Trophoblast cell (in vitro differentiated cells and primary cell): Measurements from ENCODE around the gene CELA1.

Source experiments
- DNase-seq, 2 donors: peaks; one replicate each; pipeline ENCODE4 v3.0.0-alpha.2; 2016
- H2AFZ ChIP-seq: 2 replicates; pipeline ENCODE4 v1.6.1; 2013; ENCODE audit warnings: low read length, moderate library complexity, mild to moderate bottlenecking; ENCODE audit not compliant: insufficient read depth, poor library complexity
- H2AK5ac ChIP-seq: 2 replicates; pipeline ENCODE4 v1.6.1; 2013; ENCODE audit warnings: mild to moderate bottlenecking, low read length
- H2BK120ac ChIP-seq: 2 replicates; pipeline ENCODE4 v1.6.1; 2013; ENCODE audit warnings: low read length, mild to moderate bottlenecking, moderate library complexity; ENCODE audit not compliant: insufficient read depth, poor library complexity
- H2BK12ac ChIP-seq: 2 replicates; pipeline ENCODE4 v1.6.1; 2013; ENCODE audit warnings: mild to moderate bottlenecking, low read length, moderate library complexity
- H2BK5ac ChIP-seq: 2 replicates; pipeline ENCODE4 v1.6.1; 2013; ENCODE audit warnings: low read length, low read depth, moderate library complexity, mild to moderate bottlenecking; ENCODE audit not compliant: poor library complexity
- H3K14ac ChIP-seq: 2 replicates; pipeline ENCODE4 v1.6.1; 2013; ENCODE audit warnings: mild to moderate bottlenecking, low read length
- H3K18ac ChIP-seq: 2 replicates; pipeline ENCODE4 v1.6.1; 2013; ENCODE audit warnings: mild to moderate bottlenecking, low read length
- H3K23ac ChIP-seq: 2 replicates; pipeline ENCODE4 v1.6.1; 2013; ENCODE audit warnings: low read length
- H3K27ac ChIP-seq: 2 replicates; pipeline ENCODE4 v1.5.1; 2013; ENCODE audit warnings: low read depth, mild to moderate bottlenecking, inconsistent platforms, low read length, moderate library complexity
- H3K27me3 ChIP-seq: 2 replicates; pipeline ENCODE4 v1.6.1; 2013; ENCODE audit warnings: inconsistent platforms, mild to moderate bottlenecking, low read length, moderate library complexity; ENCODE audit not compliant: insufficient read depth
- H3K36me3 ChIP-seq, 2 experiments: 1 replicate in 1 of 2; 2 replicates in 1 of 2; pipeline ENCODE4 v1.6.1; 2013; ENCODE audit warnings: low read length in 2 of 2, mild to moderate bottlenecking in 2 of 2, moderate library complexity in 1 of 2; ENCODE audit not compliant: insufficient read depth in 2 of 2, control insufficient read depth in 1 of 2
- H3K4ac ChIP-seq: 2 replicates; pipeline ENCODE4 v1.6.1; 2013; ENCODE audit warnings: low read depth, mild to moderate bottlenecking, low read length, moderate library complexity
- H3K4me1 ChIP-seq, 2 experiments: 1 replicate in 1 of 2; 2 replicates in 1 of 2; pipeline ENCODE4 v1.6.1; 2013; ENCODE audit warnings: low read length in 2 of 2, mild to moderate bottlenecking in 2 of 2, moderate library complexity in 1 of 2; ENCODE audit not compliant: insufficient read depth in 2 of 2, control insufficient read depth in 1 of 2
- H3K4me2 ChIP-seq: 2 replicates; pipeline ENCODE4 v1.6.1; 2013; ENCODE audit warnings: inconsistent platforms, mild to moderate bottlenecking, low read length, moderate library complexity
- H3K4me3 ChIP-seq: 2 replicates; pipeline ENCODE4 v1.5.1; 2013; ENCODE audit warnings: mild to moderate bottlenecking, low read depth, low read length, inconsistent platforms
- H3K79me1 ChIP-seq: one replicate; pipeline ENCODE4 v1.6.1; 2013; ENCODE audit warnings: low read length
- H3K79me2 ChIP-seq: 2 replicates; pipeline ENCODE4 v1.6.1; 2013; ENCODE audit warnings: low read length, mild to moderate bottlenecking; ENCODE audit not compliant: control insufficient read depth, insufficient read depth, poor library complexity
- H3K9ac ChIP-seq: 2 replicates; pipeline ENCODE4 v1.6.1; 2013; ENCODE audit warnings: mild to moderate bottlenecking, low read length
- H3K9me3 ChIP-seq: 2 replicates; pipeline ENCODE4 v1.6.1; 2013; ENCODE audit warnings: low read depth, mild to moderate bottlenecking, control low read depth, inconsistent platforms, low read length; ENCODE audit not compliant: insufficient read depth
- H4K12ac ChIP-seq: 2 replicates; pipeline ENCODE4 v1.6.1; 2013; ENCODE audit warnings: low read depth, mild to moderate bottlenecking, low read length, moderate library complexity
- H4K8ac ChIP-seq: 2 replicates; pipeline ENCODE4 v1.6.1; 2013; ENCODE audit warnings: low read depth, mild to moderate bottlenecking, low read length, moderate library complexity
- H4K91ac ChIP-seq: one replicate; pipeline ENCODE4 v1.6.1; 2013; ENCODE audit warnings: low read depth, mild to moderate bottlenecking, low read length, moderate library complexity
- WGBS: extraction: QIAGEN DNeasy Blood & Tissue Kit; methylation state at CpG from one replicate; pipeline ENCODE4 v1.1.7; 2013; ENCODE audit warnings: missing lambda C conversion rate; ENCODE audit not compliant: insufficient read length, insufficient coverage; ENCODE audit errors: extremely low coverage; 5-methylcytosine and 5-hydroxymethylcytosine counted together

Gene CELA1

DNA sequence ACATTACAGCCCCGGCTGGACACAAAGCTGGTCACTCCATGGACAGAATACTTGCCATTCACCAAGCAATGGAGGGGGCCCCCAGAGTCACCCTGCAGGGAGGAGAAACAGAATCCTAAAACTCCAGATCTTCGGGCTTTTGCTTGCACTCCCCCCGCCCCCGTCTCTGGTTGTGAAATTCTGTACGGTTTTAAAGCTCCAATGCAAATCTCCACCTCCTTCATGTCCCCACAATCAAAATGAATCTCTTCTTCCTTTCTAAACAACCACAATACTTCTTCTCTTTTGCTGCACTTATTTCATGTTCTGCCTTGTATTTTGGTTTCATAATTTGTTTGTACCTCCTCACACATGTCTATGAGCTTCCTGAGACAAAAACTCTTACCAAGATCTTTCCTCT lies 16.7 kb downstream of the CELA1 start:
- H3K36me3 ChIP-seq: no peaks in the 10 kb centered on the region
- no peak overlapping the region for H2AFZ ChIP-seq
- H3K18ac ChIP-seq: no peak overlapping the region
- no peaks in the 10 kb centered on the region for H3K27me3 ChIP-seq
- no peak overlapping the region for H3K9ac ChIP-seq
- H4K12ac ChIP-seq: no peak overlapping the region
- no CpG with 5 or more reads among the region's 5 CpGs for WGBS
- H2BK12ac ChIP-seq: peak overlapping the region; percentile 43
- no peaks in the 10 kb centered on the region for H3K9me3 ChIP-seq
- H3K27ac ChIP-seq: no peak overlapping the region
- no peaks in the 10 kb centered on the region for H3K79me2 ChIP-seq
- no peak overlapping the region for H3K4me3 ChIP-seq
- H2BK5ac ChIP-seq: no peak overlapping the region
- H2BK120ac ChIP-seq: no peak overlapping the region
- H4K91ac ChIP-seq: peak overlapping the region; percentile 2
- no peak overlapping the region for H2AK5ac ChIP-seq
- H3K23ac ChIP-seq: no peak overlapping the region
- H4K8ac ChIP-seq: no peak overlapping the region
- peaks cover 8 to 11% of the 10 kb centered on the region in 2 experiments for H3K4me1 ChIP-seq
- no peak overlapping the region for H3K4me2 ChIP-seq
- DNase-seq: no peak
- H3K4ac ChIP-seq: no peak overlapping the region
- H3K14ac ChIP-seq: no peak overlapping the region
- H3K79me1 ChIP-seq: peaks cover 7% of the 10 kb centered on the region

DNA sequence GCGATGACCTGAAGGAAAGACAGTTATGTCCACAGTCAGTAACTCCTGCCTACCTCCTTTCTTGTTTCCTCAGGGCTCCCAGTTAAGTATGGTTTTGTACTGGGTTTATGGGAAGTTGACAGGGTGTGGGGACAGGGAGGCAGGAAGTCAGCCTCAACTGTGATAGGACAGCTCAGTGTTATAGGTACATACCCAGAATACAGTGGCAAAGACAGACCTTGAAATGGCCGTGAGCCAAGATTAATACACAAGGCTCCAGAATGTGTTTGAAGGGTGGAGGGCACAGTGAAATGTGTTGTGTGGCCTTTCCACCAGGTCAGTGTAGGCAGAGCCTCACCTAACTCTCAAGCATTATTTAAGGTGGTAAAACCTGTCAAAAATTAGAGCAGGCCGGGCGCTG lies 17.9 kb downstream of the CELA1 start:
- no peak overlapping the region for H3K14ac ChIP-seq
- no peak overlapping the region for H3K4me3 ChIP-seq
- no peaks in the 10 kb centered on the region for H3K79me2 ChIP-seq
- H3K18ac ChIP-seq: no peak overlapping the region
- no peak overlapping the region for H3K4me2 ChIP-seq
- no peak overlapping the region for H4K8ac ChIP-seq
- no peak overlapping the region for H2AK5ac ChIP-seq
- H3K27ac ChIP-seq: no peak overlapping the region
- H2BK12ac ChIP-seq: peak overlapping the region; percentile 68
- no peak overlapping the region for H2AFZ ChIP-seq
- H3K36me3 ChIP-seq: no peaks in the 10 kb centered on the region
- no peak overlapping the region for H2BK5ac ChIP-seq
- no peaks in the 10 kb centered on the region for H3K9me3 ChIP-seq
- no peak overlapping the region for H3K4ac ChIP-seq
- H3K9ac ChIP-seq: no peak overlapping the region
- no peaks in the 10 kb centered on the region for H3K27me3 ChIP-seq
- H2BK120ac ChIP-seq: no peak overlapping the region
- H4K12ac ChIP-seq: no peak overlapping the region
- H3K23ac ChIP-seq: no peak overlapping the region
- peaks cover 15% of the 10 kb centered on the region for H3K79me1 ChIP-seq
- peaks cover 13 to 19% of the 10 kb centered on the region in 2 experiments for H3K4me1 ChIP-seq
- WGBS: no CpG with 5 or more reads among the region's 4 CpGs
- no peak for DNase-seq
- H4K91ac ChIP-seq: no peak overlapping the region

DNA sequence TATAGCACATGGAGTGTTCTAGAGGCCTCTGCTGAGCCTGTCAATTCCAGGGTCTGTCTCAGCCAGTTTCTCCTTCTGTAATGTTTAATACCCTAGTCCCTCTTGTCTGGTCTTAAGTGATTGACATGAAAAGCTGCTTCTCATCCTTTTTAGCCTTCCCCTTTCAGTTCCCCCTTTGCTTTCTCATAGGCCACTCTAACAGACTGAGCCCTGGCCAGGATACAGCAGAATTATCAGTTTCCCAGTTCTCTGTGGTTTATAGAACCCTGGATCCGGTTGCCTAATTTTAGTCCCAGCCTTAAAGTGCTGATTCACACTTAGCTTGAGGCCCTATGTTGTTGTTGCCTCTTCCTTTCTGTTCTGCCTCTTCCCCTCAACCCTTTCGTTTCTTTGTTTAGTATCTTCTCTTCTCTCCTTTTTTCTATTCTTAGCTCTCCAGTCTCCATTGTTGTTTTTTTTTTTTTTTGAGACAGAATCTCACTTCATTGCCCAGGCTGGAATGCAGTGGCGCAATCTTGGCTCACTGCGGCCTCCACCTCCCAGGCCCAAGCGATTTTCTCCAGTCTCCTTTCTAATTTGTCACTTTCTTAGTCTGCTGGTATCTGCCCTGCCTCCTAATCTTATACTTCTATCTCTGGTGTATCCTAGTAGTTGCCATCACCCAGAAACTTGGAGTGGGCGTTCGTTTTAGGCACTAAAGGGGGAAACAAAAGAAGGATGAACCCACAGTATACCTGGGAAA lies 19.6 kb downstream of the CELA1 start:
- no peak overlapping the region for H2AK5ac ChIP-seq
- no peaks in the 10 kb centered on the region for H3K9me3 ChIP-seq
- no peak overlapping the region for H3K18ac ChIP-seq
- H2BK12ac ChIP-seq: peak overlapping the region; percentile 48
- no peaks in the 10 kb centered on the region for H3K27me3 ChIP-seq
- H3K36me3 ChIP-seq: no peaks in the 10 kb centered on the region
- no peak overlapping the region for H3K9ac ChIP-seq
- no peak overlapping the region for H3K4ac ChIP-seq
- H3K14ac ChIP-seq: peak overlapping the region; percentile 16
- peak overlapping the region; percentile 67 for H3K27ac ChIP-seq
- H2BK5ac ChIP-seq: peak overlapping the region; percentile 49
- no CpG with 5 or more reads among the region's 7 CpGs for WGBS
- peak overlapping the region; percentile 74 for H4K8ac ChIP-seq
- peak; percentile 61 to 80 for DNase-seq
- H2BK120ac ChIP-seq: peak overlapping the region; percentile 71
- no peak overlapping the region for H3K4me2 ChIP-seq
- H3K79me1 ChIP-seq: peaks cover 23% of the 10 kb centered on the region
- peak overlapping the region; percentile 72 for H4K91ac ChIP-seq
- H3K4me3 ChIP-seq: no peak overlapping the region
- no peak overlapping the region for H4K12ac ChIP-seq
- peaks cover 13 to 30% of the 10 kb centered on the region in 2 experiments for H3K4me1 ChIP-seq
- no peak overlapping the region for H3K23ac ChIP-seq
- H2AFZ ChIP-seq: no peak overlapping the region
- no peaks in the 10 kb centered on the region for H3K79me2 ChIP-seq

GRCh38 chr12:51324953-51325352 lies 21.5 kb downstream of the CELA1 start:
- no peak overlapping the region for H3K23ac ChIP-seq
- WGBS: no CpG with 5 or more reads among the region's 4 CpGs
- H4K12ac ChIP-seq: no peak overlapping the region
- peaks cover 32% of the 10 kb centered on the region for H3K79me1 ChIP-seq
- H3K9ac ChIP-seq: no peak overlapping the region
- H3K36me3 ChIP-seq: no peaks in the 10 kb centered on the region
- no peaks in the 10 kb centered on the region for H3K79me2 ChIP-seq
- H3K4me2 ChIP-seq: no peak overlapping the region
- H2AK5ac ChIP-seq: no peak overlapping the region
- no peak overlapping the region for H2BK12ac ChIP-seq
- no peak overlapping the region for H3K14ac ChIP-seq
- no peaks in the 10 kb centered on the region for H3K27me3 ChIP-seq
- H2BK5ac ChIP-seq: no peak overlapping the region
- no peak overlapping the region for H3K4ac ChIP-seq
- no peak overlapping the region for H2AFZ ChIP-seq
- H3K27ac ChIP-seq: no peak overlapping the region
- H4K91ac ChIP-seq: no peak overlapping the region
- H2BK120ac ChIP-seq: no peak overlapping the region
- H3K9me3 ChIP-seq: no peaks in the 10 kb centered on the region
- no peak overlapping the region for H3K18ac ChIP-seq
- DNase-seq: peak; percentile 70 to 84
- H4K8ac ChIP-seq: no peak overlapping the region
- H3K4me1 ChIP-seq: peaks cover 17 to 41% of the 10 kb centered on the region in 2 experiments
- H3K4me3 ChIP-seq: no peak overlapping the region
